Measurements from ENCODE around the gene PNPLA7. TPM values are rescaled to one million over a fixed set of nuclear protein-coding genes. Genes with fewer than 3 reads are reported as not detected.
"Not testable (repeated sequence)": the region's sequence is repeated elsewhere in the genome, so short reads cannot be mapped to it uniquely, and the experiment has no call there.

The PNPLA7 gene
- total RNA-seq, 1 donor from 2014 or later, result 3.6 TPM

- H3K9me3 Mint-ChIP-seq (ENCODE audit: low read depth), result no peaks in the 10 kb centered on the region
- no peaks in the 10 kb centered on the region for H3K4me1 Mint-ChIP-seq (ENCODE audit: low read depth)
- no peaks in the 10 kb centered on the region for H3K27me3 Mint-ChIP-seq (ENCODE audit: low read depth)
- H3K27ac Mint-ChIP-seq (ENCODE audit: unreplicated experiment), result no peak overlapping the region
- no peak for TF ChIP-seq CTCF (IDR thresholded peaks at IDR 0.05)
- no peak overlapping the region for H3K4me3 Mint-ChIP-seq (ENCODE audit: unreplicated experiment)
- DNase-seq (ENCODE audit: low spot score), result no peak
- peaks cover 2% of the 10 kb centered on the region for H3K36me3 Mint-ChIP-seq (ENCODE audit: low read depth)
Observed at GRCh38 chr9:137544176-137544760, 5.9 kb downstream of the PNPLA7 start.

GRCh38 chr9:137543237-137543963 is 6.8 kb downstream of the PNPLA7 start:
- TF ChIP-seq CTCF (IDR thresholded peaks at IDR 0.05), result no peak
- peaks cover 2% of the 10 kb centered on the region for H3K36me3 Mint-ChIP-seq (ENCODE audit: low read depth)
- H3K9me3 Mint-ChIP-seq (ENCODE audit: low read depth), result no peaks in the 10 kb centered on the region
- DNase-seq (ENCODE audit: low spot score), result no peak
- H3K27me3 Mint-ChIP-seq (ENCODE audit: low read depth), result no peaks in the 10 kb centered on the region
- H3K4me3 Mint-ChIP-seq (ENCODE audit: unreplicated experiment), result no peak overlapping the region
- H3K27ac Mint-ChIP-seq (ENCODE audit: unreplicated experiment), result no peak overlapping the region
- H3K4me1 Mint-ChIP-seq (ENCODE audit: low read depth), result no peaks in the 10 kb centered on the region

- H3K27me3 Mint-ChIP-seq (ENCODE audit: low read depth), result no peaks in the 10 kb centered on the region
- peaks cover 2% of the 10 kb centered on the region for H3K36me3 Mint-ChIP-seq (ENCODE audit: low read depth)
- no peak for TF ChIP-seq CTCF (IDR thresholded peaks at IDR 0.05)
- no peak overlapping the region for H3K27ac Mint-ChIP-seq (ENCODE audit: unreplicated experiment)
- no peaks in the 10 kb centered on the region for H3K9me3 Mint-ChIP-seq (ENCODE audit: low read depth)
- H3K4me3 Mint-ChIP-seq (ENCODE audit: unreplicated experiment), result no peak overlapping the region
- H3K4me1 Mint-ChIP-seq (ENCODE audit: low read depth), result no peaks in the 10 kb centered on the region
- DNase-seq (ENCODE audit: low spot score), result no peak
Observed at GRCh38 chr9:137542486-137542885, 7.7 kb downstream of the PNPLA7 start.

GRCh38 chr9:137540536-137540935 is 9.7 kb downstream of the PNPLA7 start:
- TF ChIP-seq CTCF (IDR thresholded peaks at IDR 0.05), result no peak
- H3K27ac Mint-ChIP-seq (ENCODE audit: unreplicated experiment), result no peak overlapping the region
- no peaks in the 10 kb centered on the region for H3K4me1 Mint-ChIP-seq (ENCODE audit: low read depth)

GRCh38 chr9:137538058-137538457 is 12.1 kb downstream of the PNPLA7 start:
- Mint-ChIP-seq H3K4me3 (ENCODE audit: unreplicated experiment) (no peak overlapping the region), H3K9me3 (ENCODE audit: low read depth) (no peaks in the 10 kb centered on the region), H3K27ac (ENCODE audit: unreplicated experiment) (no peak overlapping the region), H3K36me3 (ENCODE audit: low read depth) (peaks cover 2% of the 10 kb centered on the region), H3K4me1 (ENCODE audit: low read depth) (peaks cover 8% of the 10 kb centered on the region), H3K27me3 (ENCODE audit: low read depth) (no peaks in the 10 kb centered on the region)
- no peak for DNase-seq (ENCODE audit: low spot score)
- no peak for TF ChIP-seq CTCF (IDR thresholded peaks at IDR 0.05)

More at GRCh38 chr9:137540536-137540935, 9.7 kb downstream of the PNPLA7 start:
- Mint-ChIP-seq H3K9me3 (ENCODE audit: low read depth) (no peaks in the 10 kb centered on the region), H3K27me3 (ENCODE audit: low read depth) (no peaks in the 10 kb centered on the region), H3K36me3 (ENCODE audit: low read depth) (peaks cover 2% of the 10 kb centered on the region), H3K4me3 (ENCODE audit: unreplicated experiment) (no peak overlapping the region)
- DNase-seq (ENCODE audit: low spot score), result no peak

GRCh38 chr9:137536594-137537131 is 13.5 kb downstream of the PNPLA7 start:
- not testable (repeated sequence) for H3K4me3 Mint-ChIP-seq (ENCODE audit: unreplicated experiment); H3K9me3 Mint-ChIP-seq (ENCODE audit: low read depth); DNase-seq (ENCODE audit: low spot score); H3K27ac Mint-ChIP-seq (ENCODE audit: unreplicated experiment); H3K27me3 Mint-ChIP-seq (ENCODE audit: low read depth); H3K4me1 Mint-ChIP-seq (ENCODE audit: low read depth); H3K36me3 Mint-ChIP-seq (ENCODE audit: low read depth)
